Measurements from ENCODE around the gene WNT3A.

The WNT3A gene

GRCh38 chr1:228071839-228072657 is 65.2 kb downstream of the WNT3A start (continued):
- TF ChIP-seq, protein P1, sequence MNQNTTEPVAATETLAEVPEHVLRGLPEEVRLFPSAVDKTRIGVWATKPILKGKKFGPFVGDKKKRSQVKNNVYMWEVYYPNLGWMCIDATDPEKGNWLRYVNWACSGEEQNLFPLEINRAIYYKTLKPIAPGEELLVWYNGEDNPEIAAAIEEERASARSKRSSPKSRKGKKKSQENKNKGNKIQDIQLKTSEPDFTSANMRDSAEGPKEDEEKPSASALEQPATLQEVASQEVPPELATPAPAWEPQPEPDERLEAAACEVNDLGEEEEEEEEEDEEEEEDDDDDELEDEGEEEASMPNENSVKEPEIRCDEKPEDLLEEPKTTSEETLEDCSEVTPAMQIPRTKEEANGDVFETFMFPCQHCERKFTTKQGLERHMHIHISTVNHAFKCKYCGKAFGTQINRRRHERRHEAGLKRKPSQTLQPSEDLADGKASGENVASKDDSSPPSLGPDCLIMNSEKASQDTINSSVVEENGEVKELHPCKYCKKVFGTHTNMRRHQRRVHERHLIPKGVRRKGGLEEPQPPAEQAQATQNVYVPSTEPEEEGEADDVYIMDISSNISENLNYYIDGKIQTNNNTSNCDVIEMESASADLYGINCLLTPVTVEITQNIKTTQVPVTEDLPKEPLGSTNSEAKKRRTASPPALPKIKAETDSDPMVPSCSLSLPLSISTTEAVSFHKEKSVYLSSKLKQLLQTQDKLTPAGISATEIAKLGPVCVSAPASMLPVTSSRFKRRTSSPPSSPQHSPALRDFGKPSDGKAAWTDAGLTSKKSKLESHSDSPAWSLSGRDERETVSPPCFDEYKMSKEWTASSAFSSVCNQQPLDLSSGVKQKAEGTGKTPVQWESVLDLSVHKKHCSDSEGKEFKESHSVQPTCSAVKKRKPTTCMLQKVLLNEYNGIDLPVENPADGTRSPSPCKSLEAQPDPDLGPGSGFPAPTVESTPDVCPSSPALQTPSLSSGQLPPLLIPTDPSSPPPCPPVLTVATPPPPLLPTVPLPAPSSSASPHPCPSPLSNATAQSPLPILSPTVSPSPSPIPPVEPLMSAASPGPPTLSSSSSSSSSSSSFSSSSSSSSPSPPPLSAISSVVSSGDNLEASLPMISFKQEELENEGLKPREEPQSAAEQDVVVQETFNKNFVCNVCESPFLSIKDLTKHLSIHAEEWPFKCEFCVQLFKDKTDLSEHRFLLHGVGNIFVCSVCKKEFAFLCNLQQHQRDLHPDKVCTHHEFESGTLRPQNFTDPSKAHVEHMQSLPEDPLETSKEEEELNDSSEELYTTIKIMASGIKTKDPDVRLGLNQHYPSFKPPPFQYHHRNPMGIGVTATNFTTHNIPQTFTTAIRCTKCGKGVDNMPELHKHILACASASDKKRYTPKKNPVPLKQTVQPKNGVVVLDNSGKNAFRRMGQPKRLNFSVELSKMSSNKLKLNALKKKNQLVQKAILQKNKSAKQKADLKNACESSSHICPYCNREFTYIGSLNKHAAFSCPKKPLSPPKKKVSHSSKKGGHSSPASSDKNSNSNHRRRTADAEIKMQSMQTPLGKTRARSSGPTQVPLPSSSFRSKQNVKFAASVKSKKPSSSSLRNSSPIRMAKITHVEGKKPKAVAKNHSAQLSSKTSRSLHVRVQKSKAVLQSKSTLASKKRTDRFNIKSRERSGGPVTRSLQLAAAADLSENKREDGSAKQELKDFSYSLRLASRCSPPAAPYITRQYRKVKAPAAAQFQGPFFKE (tag by site-specific recombination; IDR thresholded peaks at IDR 0.05; ENCODE audit: borderline replicate concordance) = no peak
- TF ChIP-seq ZNF184 (tag by site-specific recombination; IDR thresholded peaks at IDR 0.05) (no peak), ZNF214 (tag by site-specific recombination; IDR thresholded peaks at IDR 0.05; ENCODE audit: borderline replicate concordance) (no peak), SALL2 (tag by site-specific recombination; IDR thresholded peaks at IDR 0.05; ENCODE audit: borderline replicate concordance) (no peak), ZNF394 (tag by site-specific recombination; IDR thresholded peaks at IDR 0.05; ENCODE audit: borderline replicate concordance) (no peak), SP3 (tag by site-specific recombination; IDR thresholded peaks at IDR 0.05) (no peak), ZNF837 (tag by site-specific recombination; IDR thresholded peaks at IDR 0.05) (peak; percentile 63; the same call in 1 of the 2 replicates), KLF7 (tag by site-specific recombination; IDR thresholded peaks at IDR 0.05; ENCODE audit: borderline replicate concordance) (no peak), ZNF629 (tag by site-specific recombination; IDR thresholded peaks at IDR 0.05) (no peak), SP2 (tag by site-specific recombination; IDR thresholded peaks at IDR 0.05) (no peak), WT1 (tag by site-specific recombination; IDR thresholded peaks at IDR 0.05) (no peak), ZNF174 (tag by site-specific recombination; IDR thresholded peaks at IDR 0.05) (no peak), ZNF354C (tag by site-specific recombination; IDR thresholded peaks at IDR 0.05; ENCODE audit: borderline replicate concordance, low read depth) (no peak), ZNF747 (tag by site-specific recombination; IDR thresholded peaks at IDR 0.05) (0 out of 2 replicates have a peak, but pooled peaks have one; percentile 61), ZNF518A (tag by site-specific recombination; conservative IDR thresholded peaks at IDR 0.05; ENCODE audit: low read depth) (no peak), ZNF621 (tag by site-specific recombination; IDR thresholded peaks at IDR 0.05) (no peak), PRDM1 (tag by site-specific recombination; IDR thresholded peaks at IDR 0.05) (peak; percentile 99), ZNF610 (tag by site-specific recombination; IDR thresholded peaks at IDR 0.05; ENCODE audit: borderline replicate concordance) (no peak), ZNF707 (tag by site-specific recombination; IDR thresholded peaks at IDR 0.05) (no peak; the same call in 1 of the 2 replicates), ZNF548 (tag by site-specific recombination; IDR thresholded peaks at IDR 0.05) (no peak), ZNF529 (tag by site-specific recombination; IDR thresholded peaks at IDR 0.05; ENCODE audit: insufficient replicate concordance) (no peak), ZEB2 (tag by site-specific recombination; IDR thresholded peaks at IDR 0.05) (0 out of 2 replicates have a peak, but pooled peaks have one; percentile 41), ZNF121 (tag by site-specific recombination; IDR thresholded peaks at IDR 0.05) (no peak), ZNF423 (tag by site-specific recombination; IDR thresholded peaks at IDR 0.05) (no peak), KLF1 (tag by site-specific recombination; IDR thresholded peaks at IDR 0.05) (no peak), ZNF830 (tag by site-specific recombination; IDR thresholded peaks at IDR 0.05; ENCODE audit: low read depth) (no peak), GLIS1 (tag by site-specific recombination; IDR thresholded peaks at IDR 0.05) (no peak), GLI2 (tag by site-specific recombination; IDR thresholded peaks at IDR 0.05; ENCODE audit: borderline replicate concordance, low read depth) (no peak), ZNF704 (tag by site-specific recombination; IDR thresholded peaks at IDR 0.05) (no peak)
